GM23248 (cell line): ENCODE results near the gene LRP2.

Experiments
- EZH2 ChIP-seq: fragments of 200-600 bp; sonication (generic); IDR thresholded peaks from 2 replicates; pipeline ENCODE4 v1.6.1; 2018; ENCODE audit warnings: antibody characterized with exemption, mild to moderate bottlenecking; ENCODE audit not compliant: insufficient read depth, poor library complexity, severe bottlenecking
- EZH2phosphoT487 ChIP-seq: fragments of 200-600 bp; sonication (generic); IDR thresholded peaks from 2 replicates; pipeline ENCODE4 v1.6.1; 2018; ENCODE audit warnings: antibody characterized with exemption, moderate library complexity, mild to moderate bottlenecking, low read depth; ENCODE audit not compliant: insufficient read depth

DNA sequence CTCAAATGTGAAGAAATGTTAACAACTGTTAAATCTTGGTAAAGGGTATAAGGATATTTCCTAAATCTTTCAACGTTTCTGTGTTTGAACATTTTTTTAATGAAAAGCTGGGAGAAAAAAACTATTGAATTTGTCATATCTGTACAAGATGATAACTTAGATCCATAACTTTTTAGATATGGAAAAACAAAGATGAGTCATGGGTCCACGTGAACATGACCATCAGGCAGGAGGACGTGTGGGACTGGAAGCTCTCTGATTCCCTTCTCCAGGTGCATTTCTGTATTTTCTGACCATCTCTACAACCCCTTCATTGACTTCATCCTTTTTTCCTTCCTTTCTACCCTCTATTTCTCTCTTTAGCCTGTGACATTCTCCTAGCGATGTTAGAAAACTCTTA lies 151.4 kb downstream of the LRP2 start:
- TF ChIP-seq EZH2 (no peak), EZH2phosphoT487 (no peak)
